A673 (cell line): ENCODE measurements around the gene MAOB.

ENCODE experiments used
- EZH2 ChIP-seq: fragments of 200-600 bp; sonication (generic); IDR thresholded peaks from 2 replicates; pipeline ENCODE4 v1.6.1; 2017; ENCODE audit warnings: borderline replicate concordance, low read depth, mild to moderate bottlenecking, mixed read lengths, antibody characterized with exemption, low read length; ENCODE audit not compliant: poor library complexity, severe bottlenecking
- TF ChIP-seq, protein P1 (sequence below): fragments of 300-800, 200-600 bp; sonication (generic); conservative IDR thresholded peaks from 2 replicates; pipeline ENCODE4 v1.5.1; 2017; ENCODE audit warnings: low read depth, mild to moderate bottlenecking, antibody characterized with exemption, low read length, moderate library complexity, mixed read lengths

DNA sequence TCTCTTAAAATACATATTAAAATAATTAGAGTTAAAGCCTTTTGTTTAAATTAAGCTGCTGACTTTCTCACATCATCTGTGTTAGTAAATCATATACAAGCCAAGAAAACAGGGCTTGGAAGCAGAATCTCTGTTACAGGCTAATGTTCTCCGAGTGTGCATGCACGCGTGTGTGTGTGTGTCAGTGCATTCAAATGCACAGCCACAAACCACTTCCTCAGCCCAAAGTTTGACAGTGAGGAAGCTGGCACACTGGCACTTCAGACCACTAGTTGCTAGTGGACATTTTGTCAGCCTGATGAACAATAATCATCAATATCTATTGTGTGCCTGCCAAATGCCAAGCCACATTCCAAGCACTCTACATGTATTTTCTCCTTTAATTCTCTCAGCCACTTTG is 5.6 kb downstream of the MAOB start:
- TF ChIP-seq, protein P1, sequence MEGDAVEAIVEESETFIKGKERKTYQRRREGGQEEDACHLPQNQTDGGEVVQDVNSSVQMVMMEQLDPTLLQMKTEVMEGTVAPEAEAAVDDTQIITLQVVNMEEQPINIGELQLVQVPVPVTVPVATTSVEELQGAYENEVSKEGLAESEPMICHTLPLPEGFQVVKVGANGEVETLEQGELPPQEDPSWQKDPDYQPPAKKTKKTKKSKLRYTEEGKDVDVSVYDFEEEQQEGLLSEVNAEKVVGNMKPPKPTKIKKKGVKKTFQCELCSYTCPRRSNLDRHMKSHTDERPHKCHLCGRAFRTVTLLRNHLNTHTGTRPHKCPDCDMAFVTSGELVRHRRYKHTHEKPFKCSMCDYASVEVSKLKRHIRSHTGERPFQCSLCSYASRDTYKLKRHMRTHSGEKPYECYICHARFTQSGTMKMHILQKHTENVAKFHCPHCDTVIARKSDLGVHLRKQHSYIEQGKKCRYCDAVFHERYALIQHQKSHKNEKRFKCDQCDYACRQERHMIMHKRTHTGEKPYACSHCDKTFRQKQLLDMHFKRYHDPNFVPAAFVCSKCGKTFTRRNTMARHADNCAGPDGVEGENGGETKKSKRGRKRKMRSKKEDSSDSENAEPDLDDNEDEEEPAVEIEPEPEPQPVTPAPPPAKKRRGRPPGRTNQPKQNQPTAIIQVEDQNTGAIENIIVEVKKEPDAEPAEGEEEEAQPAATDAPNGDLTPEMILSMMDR, result no peak
- no peak for TF ChIP-seq EZH2
